ENCODE data around the gene PLD1.

Gene PLD1

DNA sequence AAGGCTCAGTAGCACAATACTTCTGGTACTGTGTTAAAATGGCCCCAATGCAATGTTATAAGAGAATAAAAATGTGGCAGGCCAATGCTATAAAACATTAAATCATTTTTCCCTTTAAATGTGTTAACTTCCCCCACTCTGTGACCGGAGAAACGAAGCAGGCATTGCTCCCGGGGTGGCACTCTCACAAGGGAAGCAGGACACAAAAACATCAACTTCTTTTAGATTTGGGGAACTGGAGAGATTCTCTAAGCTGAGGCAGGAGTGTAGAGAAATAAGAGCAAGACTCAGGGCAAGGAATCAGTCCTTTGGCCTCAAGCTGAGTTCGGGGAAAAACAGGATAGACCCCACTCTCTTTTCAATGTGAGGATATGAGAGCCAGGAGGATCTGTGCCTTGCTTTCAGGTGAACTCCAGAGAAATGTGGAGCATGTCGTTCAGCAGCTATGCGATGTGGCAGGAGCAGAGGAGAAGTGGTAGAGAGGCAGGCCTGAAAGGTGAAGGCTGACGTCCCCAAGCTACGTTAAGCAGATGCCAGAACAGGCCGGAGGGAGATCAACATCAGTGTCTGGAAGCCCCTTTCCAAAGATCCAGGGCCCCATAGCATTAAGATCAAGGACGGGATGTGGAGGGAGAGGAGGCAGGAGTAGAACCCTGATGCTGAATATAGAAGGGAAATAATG, 160.2 kb downstream of the PLD1 start:
- H3K4me3 ChIP-seq (ENCODE audit: low read length) = no peak overlapping the region
- H3K4me2 ChIP-seq (ENCODE audit: low read length) = no peak overlapping the region
- no peaks in the 10 kb centered on the region for H3K79me2 ChIP-seq (ENCODE audit: control insufficient read depth, low read length)
- H3K27ac ChIP-seq (ENCODE audit: low read depth, low read length) = no peak overlapping the region
- TF ChIP-seq, protein P1, sequence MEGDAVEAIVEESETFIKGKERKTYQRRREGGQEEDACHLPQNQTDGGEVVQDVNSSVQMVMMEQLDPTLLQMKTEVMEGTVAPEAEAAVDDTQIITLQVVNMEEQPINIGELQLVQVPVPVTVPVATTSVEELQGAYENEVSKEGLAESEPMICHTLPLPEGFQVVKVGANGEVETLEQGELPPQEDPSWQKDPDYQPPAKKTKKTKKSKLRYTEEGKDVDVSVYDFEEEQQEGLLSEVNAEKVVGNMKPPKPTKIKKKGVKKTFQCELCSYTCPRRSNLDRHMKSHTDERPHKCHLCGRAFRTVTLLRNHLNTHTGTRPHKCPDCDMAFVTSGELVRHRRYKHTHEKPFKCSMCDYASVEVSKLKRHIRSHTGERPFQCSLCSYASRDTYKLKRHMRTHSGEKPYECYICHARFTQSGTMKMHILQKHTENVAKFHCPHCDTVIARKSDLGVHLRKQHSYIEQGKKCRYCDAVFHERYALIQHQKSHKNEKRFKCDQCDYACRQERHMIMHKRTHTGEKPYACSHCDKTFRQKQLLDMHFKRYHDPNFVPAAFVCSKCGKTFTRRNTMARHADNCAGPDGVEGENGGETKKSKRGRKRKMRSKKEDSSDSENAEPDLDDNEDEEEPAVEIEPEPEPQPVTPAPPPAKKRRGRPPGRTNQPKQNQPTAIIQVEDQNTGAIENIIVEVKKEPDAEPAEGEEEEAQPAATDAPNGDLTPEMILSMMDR (IDR thresholded peaks at IDR 0.05; ENCODE audit: low read depth, low read length, poor library complexity, severe bottlenecking) = no peak
- TF ChIP-seq EZH2phosphoT487 (IDR thresholded peaks at IDR 0.05; ENCODE audit: borderline replicate concordance, low read length) = no peak
- no peaks in the 10 kb centered on the region for H3K9me2 ChIP-seq (replicated peaks; ENCODE audit: control insufficient read depth, low read length)
- no peaks in the 10 kb centered on the region for H3K4me1 ChIP-seq (ENCODE audit: control insufficient read depth, low read length)
- H3K9me3 ChIP-seq (ENCODE audit: control insufficient read depth, insufficient read depth, low read length) = no peaks in the 10 kb centered on the region
- no peaks in the 10 kb centered on the region for H3F3A ChIP-seq (ENCODE audit: control insufficient read depth, insufficient read depth)
- H3K36me3 ChIP-seq (ENCODE audit: control insufficient read depth, low read length) = no peaks in the 10 kb centered on the region
- H3K27me3 ChIP-seq (ENCODE audit: control insufficient read depth, low read length) = no peaks in the 10 kb centered on the region
- H4K20me1 ChIP-seq (ENCODE audit: control insufficient read depth, insufficient read depth, low read depth, low read length) = no peaks in the 10 kb centered on the region

DNA sequence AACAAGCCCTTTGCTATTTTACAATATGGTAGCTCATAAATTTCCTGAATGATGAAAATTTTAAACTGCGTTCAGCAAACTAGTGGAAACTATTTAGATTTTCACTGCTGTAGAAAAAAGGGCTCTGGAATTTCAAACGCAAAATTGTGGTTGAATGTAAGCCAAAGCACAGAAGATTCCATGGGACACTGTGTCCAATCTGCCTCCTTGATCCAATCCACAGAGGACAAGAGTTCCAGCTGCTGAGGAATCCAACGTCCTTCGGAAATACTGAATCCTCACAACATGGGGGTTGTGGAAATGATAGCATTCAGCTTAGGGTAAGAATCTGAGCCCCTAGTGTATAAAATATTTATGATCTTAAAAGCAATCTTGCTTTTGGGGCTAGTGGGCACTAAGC, 161.0 kb downstream of the PLD1 start:
- no peaks in the 10 kb centered on the region for H3K36me3 ChIP-seq (ENCODE audit: control insufficient read depth, low read length)
- no peak overlapping the region for H3K27ac ChIP-seq (ENCODE audit: low read depth, low read length)
- H3K4me2 ChIP-seq (ENCODE audit: low read length) = no peak overlapping the region
- no peak overlapping the region for H3K4me3 ChIP-seq (ENCODE audit: low read length)
- H3K9me3 ChIP-seq (ENCODE audit: control insufficient read depth, insufficient read depth, low read length) = no peaks in the 10 kb centered on the region
- H3F3A ChIP-seq (ENCODE audit: control insufficient read depth, insufficient read depth) = no peaks in the 10 kb centered on the region
- H3K27me3 ChIP-seq (ENCODE audit: control insufficient read depth, low read length) = no peaks in the 10 kb centered on the region
- no peaks in the 10 kb centered on the region for H3K79me2 ChIP-seq (ENCODE audit: control insufficient read depth, low read length)
- H3K9me2 ChIP-seq (replicated peaks; ENCODE audit: control insufficient read depth, low read length) = no peaks in the 10 kb centered on the region
- H3K4me1 ChIP-seq (ENCODE audit: control insufficient read depth, low read length) = no peaks in the 10 kb centered on the region
- TF ChIP-seq EZH2phosphoT487 (IDR thresholded peaks at IDR 0.05; ENCODE audit: borderline replicate concordance, low read length) = no peak
- TF ChIP-seq, protein P1 (IDR thresholded peaks at IDR 0.05; ENCODE audit: low read depth, low read length, poor library complexity, severe bottlenecking) = no peak
- no peaks in the 10 kb centered on the region for H4K20me1 ChIP-seq (ENCODE audit: control insufficient read depth, insufficient read depth, low read depth, low read length)

DNA sequence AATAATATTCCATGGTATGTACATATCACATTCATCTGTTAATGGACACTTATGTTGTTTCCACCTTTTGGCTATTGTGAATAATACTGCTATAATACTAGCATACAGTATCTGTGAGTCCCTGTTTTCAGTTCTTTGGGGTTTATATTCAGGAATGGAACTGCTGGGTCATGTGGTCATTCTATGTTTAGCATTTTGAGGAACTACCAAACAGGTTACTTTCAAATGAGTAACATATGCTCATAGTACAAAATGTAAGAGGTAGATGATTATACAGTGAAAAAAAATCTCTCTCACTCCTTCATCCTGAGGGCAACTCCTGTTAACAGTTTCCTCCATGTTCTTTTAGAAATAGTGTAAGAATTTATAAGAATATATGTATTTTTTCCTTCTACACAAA, 162.2 kb downstream of the PLD1 start:
- no peaks in the 10 kb centered on the region for H3K79me2 ChIP-seq (ENCODE audit: control insufficient read depth, low read length)
- no peaks in the 10 kb centered on the region for H4K20me1 ChIP-seq (ENCODE audit: control insufficient read depth, insufficient read depth, low read depth, low read length)
- no peaks in the 10 kb centered on the region for H3K36me3 ChIP-seq (ENCODE audit: control insufficient read depth, low read length)
- no peak overlapping the region for H3K4me2 ChIP-seq (ENCODE audit: low read length)
- H3K4me3 ChIP-seq (ENCODE audit: low read length) = no peak overlapping the region
- no peak overlapping the region for H3K27ac ChIP-seq (ENCODE audit: low read depth, low read length)
- H3K4me1 ChIP-seq (ENCODE audit: control insufficient read depth, low read length) = no peaks in the 10 kb centered on the region
- H3K9me3 ChIP-seq (ENCODE audit: control insufficient read depth, insufficient read depth, low read length) = no peaks in the 10 kb centered on the region
- no peaks in the 10 kb centered on the region for H3K27me3 ChIP-seq (ENCODE audit: control insufficient read depth, low read length)
- H3K9me2 ChIP-seq (replicated peaks; ENCODE audit: control insufficient read depth, low read length) = no peaks in the 10 kb centered on the region
- TF ChIP-seq, protein P1 (IDR thresholded peaks at IDR 0.05; ENCODE audit: low read depth, low read length, poor library complexity, severe bottlenecking) = no peak
- TF ChIP-seq EZH2phosphoT487 (IDR thresholded peaks at IDR 0.05; ENCODE audit: borderline replicate concordance, low read length) = no peak
- H3F3A ChIP-seq (ENCODE audit: control insufficient read depth, insufficient read depth) = no peaks in the 10 kb centered on the region
